ENCODE results near the gene B4GALNT3. TPM values are rescaled to one million over a fixed set of nuclear protein-coding genes. Genes with fewer than 3 reads are reported as not detected.

The B4GALNT3 gene
- total RNA-seq, 1 donor from 2014 or later, result 7.0 TPM

DNA sequence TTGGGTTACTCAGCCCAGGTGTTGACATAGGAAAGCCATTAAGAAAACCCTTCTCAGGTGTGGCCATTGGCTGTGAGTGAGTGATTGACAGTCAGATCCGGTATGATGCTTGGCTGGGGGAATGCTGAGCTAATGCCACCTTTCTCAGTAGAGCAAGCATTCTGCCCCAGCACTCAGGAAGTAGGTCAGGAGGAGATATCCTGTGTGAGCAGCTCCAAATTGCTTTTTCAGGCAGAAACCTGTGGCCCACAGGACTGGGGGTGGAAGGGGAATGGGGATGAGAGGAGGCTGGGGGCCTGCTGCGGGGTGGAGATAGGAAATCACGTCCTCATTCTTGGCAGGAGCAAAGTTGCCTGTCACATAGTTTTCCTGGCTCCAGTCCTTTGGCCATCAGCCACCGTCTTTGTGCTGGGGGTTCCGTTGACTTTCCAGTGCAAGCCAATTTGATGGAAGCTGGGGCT lies 147.8 kb downstream of the B4GALNT3 start:
- Mint-ChIP-seq H3K36me3 (no peaks in the 10 kb centered on the region), H3K27me3 (ENCODE audit: low read depth) (no peaks in the 10 kb centered on the region)

DNA sequence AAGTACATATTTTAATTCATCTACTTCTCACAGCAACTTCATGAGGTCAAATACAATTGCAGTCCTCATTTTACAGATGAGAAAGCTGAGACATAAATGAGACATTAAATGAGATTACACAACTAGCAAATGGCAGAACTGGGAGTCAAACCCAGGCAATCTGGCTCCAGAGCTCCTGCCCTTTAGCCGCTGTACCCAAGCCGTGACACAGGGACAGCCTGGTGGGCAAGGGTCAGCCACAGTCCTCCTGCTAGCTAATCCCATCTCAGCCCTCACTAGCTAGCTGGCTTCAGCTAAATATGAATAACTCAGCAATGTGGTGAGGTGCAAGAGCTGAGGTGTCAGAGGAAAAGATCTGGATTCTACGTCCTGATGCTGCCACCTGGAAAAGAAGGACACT lies 148.7 kb downstream of the B4GALNT3 start:
- DNase-seq (ENCODE audit: low spot score in 2 of 2, unreplicated experiment in 2 of 2), result no peak
- Mint-ChIP-seq H3K4me3 (no peak overlapping the region), H3K27me3 (ENCODE audit: low read depth) (no peaks in the 10 kb centered on the region), H3K4me1 (no peaks in the 10 kb centered on the region), H3K9me3 (no peaks in the 10 kb centered on the region), H3K36me3 (no peaks in the 10 kb centered on the region), H3K27ac (no peak overlapping the region)
- TF ChIP-seq, protein P1, sequence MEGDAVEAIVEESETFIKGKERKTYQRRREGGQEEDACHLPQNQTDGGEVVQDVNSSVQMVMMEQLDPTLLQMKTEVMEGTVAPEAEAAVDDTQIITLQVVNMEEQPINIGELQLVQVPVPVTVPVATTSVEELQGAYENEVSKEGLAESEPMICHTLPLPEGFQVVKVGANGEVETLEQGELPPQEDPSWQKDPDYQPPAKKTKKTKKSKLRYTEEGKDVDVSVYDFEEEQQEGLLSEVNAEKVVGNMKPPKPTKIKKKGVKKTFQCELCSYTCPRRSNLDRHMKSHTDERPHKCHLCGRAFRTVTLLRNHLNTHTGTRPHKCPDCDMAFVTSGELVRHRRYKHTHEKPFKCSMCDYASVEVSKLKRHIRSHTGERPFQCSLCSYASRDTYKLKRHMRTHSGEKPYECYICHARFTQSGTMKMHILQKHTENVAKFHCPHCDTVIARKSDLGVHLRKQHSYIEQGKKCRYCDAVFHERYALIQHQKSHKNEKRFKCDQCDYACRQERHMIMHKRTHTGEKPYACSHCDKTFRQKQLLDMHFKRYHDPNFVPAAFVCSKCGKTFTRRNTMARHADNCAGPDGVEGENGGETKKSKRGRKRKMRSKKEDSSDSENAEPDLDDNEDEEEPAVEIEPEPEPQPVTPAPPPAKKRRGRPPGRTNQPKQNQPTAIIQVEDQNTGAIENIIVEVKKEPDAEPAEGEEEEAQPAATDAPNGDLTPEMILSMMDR (IDR thresholded peaks at IDR 0.05; ENCODE audit: unreplicated experiment), result no peak

More for the DNA sequence above, 147.8 kb downstream of the B4GALNT3 start:
- no peaks in the 10 kb centered on the region for H3K9me3 Mint-ChIP-seq
- H3K27ac Mint-ChIP-seq, result no peak overlapping the region
- H3K4me1 Mint-ChIP-seq, result no peaks in the 10 kb centered on the region
- DNase-seq (ENCODE audit: low spot score in 2 of 2, unreplicated experiment in 2 of 2), result no peak
- H3K4me3 Mint-ChIP-seq, result no peak overlapping the region
- TF ChIP-seq, protein P1 (IDR thresholded peaks at IDR 0.05; ENCODE audit: unreplicated experiment), result no peak

DNA sequence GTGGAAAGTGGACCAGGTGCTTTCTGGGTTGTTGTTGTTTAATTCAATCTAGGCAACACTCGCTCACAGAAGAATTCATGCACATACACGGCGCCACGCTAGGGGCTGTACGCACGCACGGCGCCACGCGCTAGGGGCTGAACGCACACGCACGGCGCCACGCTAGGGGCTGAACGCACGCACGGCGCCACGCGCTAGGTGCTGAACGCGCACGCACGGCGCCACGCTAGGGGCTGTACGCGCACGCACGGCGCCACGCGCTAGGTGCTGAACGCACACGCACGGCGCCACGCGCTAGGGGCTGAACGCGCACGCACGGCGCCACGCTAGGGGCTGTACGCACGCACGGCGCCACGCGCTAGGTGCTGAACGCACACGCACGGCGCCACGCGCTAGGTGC lies 149.2 kb downstream of the B4GALNT3 start:
- H3K4me1 Mint-ChIP-seq, result no peaks in the 10 kb centered on the region
- H3K27ac Mint-ChIP-seq, result no peak overlapping the region
- H3K4me3 Mint-ChIP-seq, result no peak overlapping the region
- H3K36me3 Mint-ChIP-seq, result no peaks in the 10 kb centered on the region
- no peaks in the 10 kb centered on the region for H3K27me3 Mint-ChIP-seq (ENCODE audit: low read depth)
- DNase-seq (ENCODE audit: low spot score in 2 of 2, unreplicated experiment in 2 of 2), result no peak
- TF ChIP-seq, protein P1 (IDR thresholded peaks at IDR 0.05; ENCODE audit: unreplicated experiment), result no peak
- no peaks in the 10 kb centered on the region for H3K9me3 Mint-ChIP-seq

DNA sequence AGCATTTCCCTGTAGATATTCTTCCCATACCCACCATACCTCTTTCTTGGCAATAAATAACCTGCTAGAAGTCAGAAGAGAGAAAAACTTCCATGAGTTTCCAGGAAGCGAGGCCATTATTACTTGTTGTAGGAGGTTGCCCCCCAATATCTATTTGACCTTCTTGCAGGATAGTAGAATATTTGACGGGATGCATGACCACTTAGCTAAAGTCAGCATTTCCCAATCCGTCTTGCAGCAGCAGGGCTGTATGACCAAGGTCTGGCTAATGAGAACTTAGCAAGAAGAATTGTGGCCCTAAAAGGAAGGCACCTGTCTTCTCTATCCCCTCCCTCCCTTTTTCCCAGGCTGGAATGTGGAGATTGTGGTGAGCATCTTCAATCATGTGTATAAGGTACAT lies 152.0 kb downstream of the B4GALNT3 start:
- H3K9me3 Mint-ChIP-seq, result no peaks in the 10 kb centered on the region
- H3K27me3 Mint-ChIP-seq (ENCODE audit: low read depth), result no peaks in the 10 kb centered on the region
- H3K4me1 Mint-ChIP-seq, result no peaks in the 10 kb centered on the region
- DNase-seq (ENCODE audit: low spot score in 2 of 2, unreplicated experiment in 2 of 2), result no peak
- H3K4me3 Mint-ChIP-seq, result no peak overlapping the region
- no peaks in the 10 kb centered on the region for H3K36me3 Mint-ChIP-seq
- TF ChIP-seq, protein P1 (IDR thresholded peaks at IDR 0.05; ENCODE audit: unreplicated experiment), result no peak
- no peak overlapping the region for H3K27ac Mint-ChIP-seq

DNA sequence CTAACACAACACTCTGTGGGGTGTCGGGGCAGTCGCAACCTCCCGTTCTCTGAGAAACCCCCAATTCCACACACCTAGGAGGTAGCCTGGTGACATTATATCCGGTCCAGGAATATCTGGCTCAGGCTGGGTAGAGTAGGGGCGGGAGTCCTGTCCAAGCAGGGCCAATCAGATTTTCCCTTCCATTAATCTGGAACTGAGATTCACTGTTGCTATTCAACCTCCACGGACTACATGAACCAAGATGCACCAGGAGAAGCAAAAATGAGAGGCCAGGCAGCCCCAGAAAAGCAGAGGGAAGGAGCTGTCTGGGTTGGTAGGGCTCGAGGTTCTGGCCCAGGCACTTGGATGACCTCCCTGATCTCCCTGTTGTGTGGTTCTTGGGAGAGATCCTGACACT lies 152.6 kb downstream of the B4GALNT3 start:
- H3K36me3 Mint-ChIP-seq, result no peaks in the 10 kb centered on the region
- H3K27me3 Mint-ChIP-seq (ENCODE audit: low read depth), result no peaks in the 10 kb centered on the region
- no peak for DNase-seq (ENCODE audit: low spot score in 2 of 2, unreplicated experiment in 2 of 2)
- no peak overlapping the region for H3K27ac Mint-ChIP-seq
- H3K4me3 Mint-ChIP-seq, result no peak overlapping the region
- TF ChIP-seq, protein P1 (IDR thresholded peaks at IDR 0.05; ENCODE audit: unreplicated experiment), result no peak
- no peaks in the 10 kb centered on the region for H3K4me1 Mint-ChIP-seq
- no peaks in the 10 kb centered on the region for H3K9me3 Mint-ChIP-seq

DNA sequence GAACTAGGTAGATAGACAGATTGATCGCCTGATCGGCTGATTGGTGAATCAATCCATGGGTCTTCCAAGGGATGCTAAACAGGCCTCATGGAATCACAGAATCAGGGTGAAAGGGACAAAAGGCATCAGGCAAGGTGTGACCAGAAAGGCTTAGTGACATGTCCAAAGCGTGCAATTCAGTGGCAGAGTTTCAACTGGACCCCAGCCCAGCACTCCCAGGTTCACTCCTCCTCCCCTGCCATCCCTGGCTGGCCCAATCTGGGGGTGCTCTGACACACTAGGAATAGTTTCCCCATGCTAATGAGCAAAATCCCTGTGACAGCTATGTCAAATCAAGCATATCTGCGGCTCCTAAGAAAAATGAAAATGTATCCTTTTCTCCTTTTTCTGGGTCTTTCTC lies 153.1 kb downstream of the B4GALNT3 start:
- H3K4me1 Mint-ChIP-seq, result no peaks in the 10 kb centered on the region
- H3K27ac Mint-ChIP-seq, result no peak overlapping the region
- no peaks in the 10 kb centered on the region for H3K9me3 Mint-ChIP-seq
- TF ChIP-seq, protein P1 (IDR thresholded peaks at IDR 0.05; ENCODE audit: unreplicated experiment), result no peak
- H3K4me3 Mint-ChIP-seq, result no peak overlapping the region
- no peaks in the 10 kb centered on the region for H3K36me3 Mint-ChIP-seq
- DNase-seq (ENCODE audit: low spot score in 2 of 2, unreplicated experiment in 2 of 2), result no peak
- H3K27me3 Mint-ChIP-seq (ENCODE audit: low read depth), result no peaks in the 10 kb centered on the region
